Keratinocyte (primary cell): ENCODE results near the gene TTLL8. TPM values are rescaled to one million over a fixed set of nuclear protein-coding genes. Genes with fewer than 3 reads are reported as not detected.

Source experiments
- DNase-seq: peaks from one replicate; pipeline ENCODE4 v3.0.0-alpha.2; 2011; ENCODE audit warnings: low read depth, missing footprints, low spot score
- FAIRE-seq: peaks from 2 replicates; lab custom pipeline; 2011; peaks lifted over from hg19 to GRCh38; lab: Jason Lieb, UNC
- H2AFZ ChIP-seq: 2 replicates; pipeline ENCODE4 v1.6.0; 2012; ENCODE audit warnings: low read length, control low read depth, inconsistent platforms; ENCODE audit not compliant: control insufficient read depth
- H3K27ac ChIP-seq: 2 replicates; pipeline ENCODE4 v1.5.1; 2011; ENCODE audit warnings: low read length; ENCODE audit not compliant: control insufficient read depth, insufficient read depth
- H3K27me3 ChIP-seq: 3 replicates; pipeline ENCODE4 v1.6.0; 2011; ENCODE audit warnings: low read length; ENCODE audit not compliant: control insufficient read depth, insufficient read depth; ENCODE audit errors: extremely low read depth
- H3K36me3 ChIP-seq, 2 experiments: 2 replicates in 1 of 2; 3 replicates in 1 of 2; pipeline ENCODE4 v1.5.1; 2011; ENCODE audit warnings: low read length in 2 of 2, mild to moderate bottlenecking in 1 of 2; ENCODE audit not compliant: control insufficient read depth in 2 of 2, insufficient read depth in 2 of 2; ENCODE audit errors: extremely low read depth in 1 of 2
- H3K4me1 ChIP-seq: 3 replicates; pipeline ENCODE4 v1.5.1; 2011; ENCODE audit warnings: low read length; ENCODE audit not compliant: control insufficient read depth, insufficient read depth; ENCODE audit errors: extremely low read depth
- H3K4me2 ChIP-seq: 3 replicates; pipeline ENCODE4 v1.6.0; 2011; ENCODE audit warnings: low read depth, low read length; ENCODE audit not compliant: control insufficient read depth, insufficient read depth; ENCODE audit errors: extremely low read depth
- H3K4me3 ChIP-seq, 3 experiments: fragments of 200-600 bp in 1 of 3; sonication (generic) in 1 of 3; 2 replicates in 2 of 3; 3 replicates in 1 of 3; pipeline ENCODE4 v1.5.1; 2011 to 2016; ENCODE audit warnings: low read length in 3 of 3, mild to moderate bottlenecking in 3 of 3, control low read depth in 2 of 3, inconsistent platforms in 1 of 3, low read depth in 1 of 3, mixed read lengths in 1 of 3, mixed run types in 1 of 3, moderate library complexity in 1 of 3; ENCODE audit not compliant: control insufficient read depth in 2 of 3, insufficient read depth in 2 of 3; ENCODE audit errors: extremely low read depth in 1 of 3
- H3K79me2 ChIP-seq: 2 replicates; pipeline ENCODE4 v1.6.0; 2012; ENCODE audit warnings: low read length; ENCODE audit not compliant: control insufficient read depth, insufficient read depth
- H3K9ac ChIP-seq: 3 replicates; pipeline ENCODE4 v1.6.0; 2011; ENCODE audit warnings: low read length; ENCODE audit not compliant: control insufficient read depth, insufficient read depth; ENCODE audit errors: extremely low read depth
- H3K9me1 ChIP-seq: 3 replicates; pipeline ENCODE4 v1.6.0; 2011; ENCODE audit warnings: low read length; ENCODE audit not compliant: control insufficient read depth, insufficient read depth; ENCODE audit errors: extremely low read depth
- H3K9me3 ChIP-seq: 2 replicates; pipeline ENCODE4 v1.5.1; 2012; ENCODE audit warnings: low read depth, low read length; ENCODE audit not compliant: control insufficient read depth
- H4K20me1 ChIP-seq: 3 replicates; pipeline ENCODE4 v1.6.0; 2011; ENCODE audit warnings: low read length; ENCODE audit not compliant: control insufficient read depth, insufficient read depth; ENCODE audit errors: extremely low read depth
- CTCF ChIP-seq, 3 experiments: IDR thresholded peaks in 1 of 3; conservative IDR thresholded peaks in 1 of 3; optimal IDR thresholded peaks in 1 of 3; 2 replicates in 2 of 3; 3 replicates in 1 of 3; pipeline versions ENCODE3 to v1.5.1; 2011; ENCODE audit warnings: low read length in 3 of 3, mild to moderate bottlenecking in 3 of 3, moderate library complexity in 2 of 3, control low read depth in 1 of 3, inconsistent platforms in 1 of 3; ENCODE audit not compliant: insufficient read depth in 2 of 3; ENCODE audit errors: extremely low read depth in 1 of 3
- EZH2 ChIP-seq: IDR thresholded peaks from one replicate; pipeline ENCODE4 v1.6.1; 2012; ENCODE audit warnings: inconsistent platforms, mild to moderate bottlenecking, low read length, moderate library complexity
- dilution Hi-C: fragments of 300-500 bp; cut with MboI; formaldehyde crosslinking; loops from one replicate; pipeline ENCODE4 v1.7.0; 2020; ENCODE audit warnings: low sequenced_read_pairs; ENCODE audit not compliant: extremely low pct_ligation_motif_present
- polyA plus RNA-seq, 5 experiments: library from polyadenylated mRNA; depleted of rRNA in 3 of 5; stranded (reverse) in 3 of 5; stranded (forward) in 1 of 5; unstranded in 1 of 5; fragments of >200 nt; gene quantifications; 1 replicate in 1 of 5; 2 replicates in 3 of 5; 3 replicates in 1 of 5; pipeline versions ENCODE4 v1.2.1 to v1.2.3, GENCODE V29; 2011 to 2012; ENCODE audit warnings: missing spikeins in 2 of 5, low read depth in 1 of 5, low replicate concordance in 1 of 5

TTLL8 gene
- polyA plus RNA-seq, 1 donor (not counting 4 experiments of a cell fraction or from before 2014, with no cell fraction given): not detected

GRCh38 chr22:50010676-50011446 is 47.2 kb downstream of the TTLL8 start:
- Histone ChIP-seq H3K27ac (no peak overlapping the region), H3K9ac (no peak overlapping the region), H3K36me3 (no peaks in the 10 kb centered on the region), H3K4me2 (no peak overlapping the region), H3K79me2 (no peaks in the 10 kb centered on the region), H4K20me1 (no peaks in the 10 kb centered on the region), H2AFZ (no peak overlapping the region), H3K4me1 (no peaks in the 10 kb centered on the region), H3K9me1 (no peaks in the 10 kb centered on the region), H3K9me3 (no peaks in the 10 kb centered on the region), H3K4me3 (no peak overlapping the region), H3K27me3 (peaks cover 55% of the 10 kb centered on the region)
- FAIRE-seq: no peak
- dilution Hi-C loops: no loop called here
- DNase-seq: no peak
- TF ChIP-seq CTCF (optimal IDR thresholded peaks at IDR 0.05 in 1 of 3, IDR thresholded peaks at IDR 0.05 in 1 of 3, conservative IDR thresholded peaks at IDR 0.05 in 1 of 3; ENCODE audit: extremely low read depth in 1 of 3, insufficient read depth in 2 of 3, low read length in 3 of 3): no peak
- peak; percentile 83 for TF ChIP-seq EZH2

GRCh38 chr22:50009765-50010675 is 48.1 kb downstream of the TTLL8 start:
- dilution Hi-C loops: no loop called here

More at GRCh38 chr22:50009765-50010675, 48.1 kb downstream of the TTLL8 start:
- Histone ChIP-seq H3K79me2 (no peaks in the 10 kb centered on the region), H3K9ac (no peak overlapping the region), H3K4me1 (no peaks in the 10 kb centered on the region), H3K27me3 (peaks cover 54% of the 10 kb centered on the region), H3K9me3 (no peaks in the 10 kb centered on the region), H2AFZ (no peak overlapping the region), H3K9me1 (no peaks in the 10 kb centered on the region), H3K36me3 (no peaks in the 10 kb centered on the region), H3K4me2 (no peak overlapping the region), H3K4me3 (no peak overlapping the region), H3K27ac (no peak overlapping the region), H4K20me1 (no peaks in the 10 kb centered on the region)
- no peak for TF ChIP-seq CTCF (optimal IDR thresholded peaks at IDR 0.05 in 1 of 3, IDR thresholded peaks at IDR 0.05 in 1 of 3, conservative IDR thresholded peaks at IDR 0.05 in 1 of 3; ENCODE audit: extremely low read depth in 1 of 3, insufficient read depth in 2 of 3, low read length in 3 of 3)
- peak; percentile 45 for TF ChIP-seq EZH2
- FAIRE-seq (peak; percentile 84), DNase-seq (no peak)
